Measurements from ENCODE around the gene CDK12.

CDK12 gene

GRCh38 chr17:39549747-39550573 lies 88.7 kb downstream of the CDK12 start:
- DNase-seq (ENCODE audit: low read depth), result no peak

- no peak for DNase-seq (ENCODE audit: low read depth)
Observed at GRCh38 chr17:39551879-39552278, 90.6 kb downstream of the CDK12 start.

- DNase-seq (ENCODE audit: low read depth), result no peak
Observed at GRCh38 chr17:39553341-39553945, 92.2 kb downstream of the CDK12 start.

GRCh38 chr17:39555368-39555767 lies 94.1 kb downstream of the CDK12 start:
- DNase-seq (ENCODE audit: low read depth), result no peak

DNA sequence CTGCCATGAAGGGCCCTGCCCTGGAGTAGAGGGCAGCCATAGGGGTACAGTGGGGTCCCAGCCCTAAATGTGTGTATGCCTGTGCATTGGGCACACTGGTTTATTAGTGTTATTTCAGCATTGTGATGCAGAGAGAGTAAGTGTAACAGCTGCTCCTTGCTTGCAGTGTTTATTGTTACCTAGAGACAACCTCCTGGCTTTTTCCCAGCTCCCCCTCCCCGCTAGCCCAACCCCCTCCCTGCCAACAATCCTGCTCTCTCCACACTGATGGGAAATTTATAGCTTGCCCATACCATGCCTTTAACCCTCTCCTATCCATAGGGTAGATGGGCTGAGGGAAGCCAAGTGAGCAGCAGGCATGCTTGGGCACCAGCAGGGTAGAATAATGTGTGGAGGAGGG lies 95.1 kb downstream of the CDK12 start:
- DNase-seq (ENCODE audit: low read depth), result no peak

DNA sequence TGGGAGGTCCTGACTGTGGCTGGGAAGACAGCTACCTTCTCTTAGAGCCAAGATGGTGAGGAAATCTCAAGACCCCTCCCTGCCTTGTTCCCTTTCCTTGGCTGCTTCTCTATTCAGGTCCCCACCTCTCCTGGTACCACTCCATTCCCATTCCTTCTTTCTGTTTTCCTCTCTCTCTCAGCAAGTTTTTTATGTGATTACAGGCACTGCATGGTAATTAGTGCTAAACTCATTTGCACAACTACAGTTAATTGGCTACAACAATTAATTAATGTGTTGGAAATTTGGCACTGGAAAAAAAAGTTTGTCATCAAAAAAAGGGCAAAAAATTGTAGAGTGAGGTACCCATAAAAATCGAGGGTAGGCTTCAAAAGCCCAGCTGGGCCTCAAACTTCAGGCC lies 101.1 kb downstream of the CDK12 start:
- no peak for DNase-seq (ENCODE audit: low read depth)

DNA sequence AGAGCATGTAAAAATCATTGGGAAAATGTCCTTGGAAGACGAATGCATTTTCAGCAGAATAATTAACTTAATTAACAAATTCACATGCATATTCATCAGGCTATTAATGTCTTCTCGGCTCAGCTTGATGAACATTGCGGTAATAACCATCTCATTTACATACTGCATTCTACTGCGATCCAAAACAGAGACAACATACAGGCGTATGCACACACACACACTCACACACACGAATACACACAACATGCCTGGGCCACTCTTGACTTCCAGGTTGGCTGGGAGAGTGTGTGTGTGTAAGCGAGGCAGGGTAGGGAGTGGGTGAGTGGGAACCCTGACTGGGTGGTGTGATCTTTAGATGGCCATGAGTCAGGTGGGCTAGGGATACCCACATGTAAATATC lies 101.7 kb downstream of the CDK12 start:
- DNase-seq (ENCODE audit: low read depth), result no peak

DNA sequence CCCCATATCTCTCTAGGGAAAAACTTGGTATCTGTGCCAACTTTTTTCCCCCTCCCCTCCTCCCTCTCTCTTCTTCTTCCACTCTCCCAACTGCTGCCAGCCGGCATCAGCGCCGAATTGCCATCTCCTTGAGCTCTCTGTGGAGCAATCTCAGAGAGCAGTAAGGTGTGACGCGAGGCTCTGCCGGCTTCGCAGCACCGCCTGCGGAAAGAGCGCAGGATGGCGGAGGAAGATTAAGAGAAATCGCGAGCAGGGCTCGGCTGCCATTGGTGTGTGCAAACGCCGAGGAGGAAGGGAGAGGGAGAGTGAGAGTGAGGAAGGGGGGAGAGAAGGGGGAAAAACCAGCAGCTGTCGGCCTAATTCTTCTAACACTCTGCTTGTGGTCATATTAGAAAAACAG lies 102.2 kb downstream of the CDK12 start:
- DNase-seq (ENCODE audit: low read depth), result no peak

- DNase-seq (ENCODE audit: low read depth), result no peak
Observed at GRCh38 chr17:39564211-39564848, 103.0 kb downstream of the CDK12 start.

- DNase-seq (ENCODE audit: low read depth), result no peak
Observed at GRCh38 chr17:39566094-39566850, 105.0 kb downstream of the CDK12 start.

DNA sequence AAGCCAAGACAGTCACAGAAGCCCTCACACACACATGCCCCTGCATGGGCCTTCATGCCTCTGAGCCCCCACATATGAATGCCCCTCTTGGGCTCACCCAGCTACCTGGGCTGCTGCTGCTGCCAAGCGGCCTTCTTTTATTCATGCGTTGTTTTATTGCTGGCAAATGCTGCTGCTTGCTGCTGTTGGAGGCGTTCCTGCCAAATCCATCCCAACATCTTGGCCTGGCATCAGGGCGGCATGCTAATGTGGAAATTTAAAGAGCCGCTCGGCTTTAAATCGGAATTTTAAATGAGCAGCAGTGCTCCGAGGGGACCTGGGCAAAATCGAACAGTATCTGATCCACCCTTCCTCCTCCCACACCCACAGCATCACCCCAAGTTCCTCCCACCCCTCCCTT lies 107.4 kb downstream of the CDK12 start:
- no peak for DNase-seq (ENCODE audit: low read depth)

DNA sequence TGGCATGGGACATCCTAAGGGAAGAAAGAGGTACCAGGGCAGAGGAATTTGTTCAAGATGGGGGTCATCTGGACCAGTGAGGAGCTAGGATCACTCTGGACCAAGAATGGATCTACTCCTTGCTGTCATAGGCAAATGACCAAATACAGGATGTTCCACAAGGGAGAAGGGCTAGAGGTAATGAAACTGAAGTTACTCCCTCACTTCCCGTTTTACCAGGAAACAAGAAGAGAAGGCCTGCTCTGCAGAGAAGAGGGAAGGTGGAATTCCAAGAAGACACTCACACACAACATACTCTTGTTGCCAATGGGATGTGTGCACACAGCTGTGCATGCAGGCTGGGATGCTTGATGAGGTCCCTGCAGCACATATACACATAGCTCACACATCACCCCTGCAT lies 107.8 kb downstream of the CDK12 start:
- DNase-seq (ENCODE audit: low read depth), result no peak

- no peak for DNase-seq (ENCODE audit: low read depth)
Observed at GRCh38 chr17:39572121-39572520, 110.8 kb downstream of the CDK12 start.

DNA sequence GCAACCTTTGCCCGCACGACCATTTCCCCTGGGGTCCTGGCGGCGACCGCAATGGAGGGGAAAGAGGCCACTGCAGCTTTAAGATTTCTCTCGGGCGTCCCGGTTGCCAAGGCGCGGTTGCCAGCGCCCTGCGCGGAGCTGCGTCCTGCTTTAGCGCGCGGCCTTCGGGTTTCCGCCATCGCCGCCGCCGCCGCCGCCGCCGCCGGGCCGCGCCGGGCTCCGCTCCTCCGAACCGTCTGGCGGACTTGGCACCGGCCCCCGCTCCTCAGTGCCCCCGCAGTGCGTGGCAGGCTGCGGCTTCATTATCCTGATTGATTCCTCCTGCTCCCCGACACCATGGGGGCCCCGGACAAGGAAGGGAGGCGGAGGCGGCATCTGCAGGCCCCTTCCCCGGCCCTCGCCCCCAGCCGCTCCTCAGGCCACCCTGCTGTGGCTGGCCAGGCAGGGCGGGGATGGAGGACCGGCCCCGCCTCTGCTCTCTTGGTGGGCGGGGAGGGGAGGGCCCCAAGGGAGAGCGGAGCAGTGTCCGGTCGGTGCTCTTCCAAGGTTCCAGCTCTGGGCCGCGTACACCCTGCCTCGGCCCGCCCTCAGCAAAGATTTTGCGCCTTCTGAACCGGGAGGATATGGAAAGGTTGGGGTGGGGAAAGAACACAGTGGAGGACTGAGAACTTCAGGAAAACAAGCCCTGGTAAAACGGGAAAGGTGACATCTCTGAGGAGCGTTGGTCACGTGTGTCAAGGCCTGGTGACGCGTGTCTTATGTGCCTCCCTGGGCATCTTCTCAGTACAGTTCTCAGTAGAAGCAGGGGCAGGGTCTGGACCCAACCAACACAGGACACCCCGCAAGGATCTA lies 112.4 kb downstream of the CDK12 start:
- no peak for DNase-seq (ENCODE audit: low read depth)

DNA sequence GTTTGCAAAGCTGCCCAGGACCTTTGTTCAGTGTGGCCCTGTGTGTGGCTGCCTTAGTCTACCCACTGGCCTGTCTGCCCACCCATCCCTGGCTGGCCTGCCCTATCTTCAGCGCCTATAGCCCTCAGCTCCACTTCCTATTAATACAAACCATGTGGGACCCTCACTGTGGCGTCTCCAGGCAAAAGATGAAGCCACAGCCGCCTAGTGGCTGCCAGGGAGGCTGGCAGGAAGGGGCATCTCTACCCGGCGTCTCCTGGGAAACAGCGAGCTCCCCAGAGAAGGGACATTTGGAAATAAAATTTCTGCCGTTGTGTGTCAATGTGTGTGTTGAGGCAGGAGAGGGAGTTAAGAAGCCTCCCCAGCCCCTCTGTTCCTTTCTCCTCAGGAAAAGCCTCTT lies 114.9 kb downstream of the CDK12 start:
- no peak for DNase-seq (ENCODE audit: low read depth)

DNA sequence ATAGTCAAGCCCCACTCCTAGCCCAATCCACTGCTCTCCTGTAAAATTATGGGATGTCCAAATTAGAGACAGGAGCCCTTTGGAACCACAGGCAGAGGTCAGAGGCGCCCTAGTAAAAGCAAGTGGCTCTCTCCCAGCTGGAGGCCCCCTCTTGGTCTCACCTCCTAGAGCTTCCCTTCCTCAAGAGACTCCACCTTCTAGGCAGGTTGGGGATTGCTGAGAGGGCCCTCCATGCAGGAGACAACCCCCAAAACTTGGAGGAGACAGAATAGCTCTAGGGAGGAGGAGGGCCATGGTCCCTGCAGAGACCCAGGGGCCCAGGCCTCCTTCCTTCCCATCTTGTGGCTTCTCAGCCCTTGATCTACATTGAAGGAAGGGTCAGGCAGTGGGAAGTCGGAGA lies 117.0 kb downstream of the CDK12 start:
- no peak for DNase-seq (ENCODE audit: low read depth)

- DNase-seq (ENCODE audit: low read depth), result no peak
Observed at GRCh38 chr17:39579318-39580081, 118.2 kb downstream of the CDK12 start.

DNA sequence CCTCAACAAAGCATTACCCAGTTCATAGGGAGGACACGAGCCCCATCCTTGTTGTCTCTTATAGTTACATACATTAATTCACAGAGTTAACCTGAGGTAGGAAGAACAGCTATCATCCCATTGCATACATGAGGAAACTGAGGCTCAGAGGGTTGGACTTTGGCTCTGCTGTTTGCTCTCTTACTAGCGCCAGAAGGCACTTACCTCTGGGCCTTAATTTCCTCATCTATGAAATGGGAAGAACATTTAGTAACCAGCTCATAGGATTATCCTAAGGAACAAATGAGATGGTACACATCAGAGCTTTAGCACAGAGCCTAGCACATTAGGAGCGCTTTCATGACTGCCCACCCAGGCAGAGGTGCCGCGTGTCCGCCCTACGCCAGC lies 118.8 kb downstream of the CDK12 start:
- DNase-seq (ENCODE audit: low read depth), result no peak

- no peak for DNase-seq (ENCODE audit: low read depth)
Observed at GRCh38 chr17:39581071-39581758, 119.9 kb downstream of the CDK12 start.

DNA sequence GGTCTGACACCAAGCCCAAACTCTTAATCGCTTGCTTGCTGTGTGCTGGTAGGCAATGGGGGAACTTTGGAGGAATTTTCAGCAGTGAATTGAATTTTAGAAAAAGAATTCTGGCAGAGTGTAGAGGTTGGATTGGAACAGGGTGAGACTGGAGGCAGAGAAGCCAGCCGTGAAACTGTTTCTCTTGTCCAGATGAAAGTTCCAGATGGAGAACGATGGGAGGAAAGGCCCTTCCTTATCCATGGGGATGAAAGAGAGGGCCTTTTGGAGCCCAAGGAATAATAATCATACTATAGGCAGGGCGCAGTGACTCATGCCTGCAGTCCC lies 120.4 kb downstream of the CDK12 start:
- DNase-seq (ENCODE audit: low read depth), result no peak

GRCh38 chr17:39582658-39583057 lies 121.4 kb downstream of the CDK12 start:
- no peak for DNase-seq (ENCODE audit: low read depth)
